GM12864 (cell line): ENCODE results near the gene FOXN3.

Experiments used
- DNase-seq: peaks from one replicate; pipeline ENCODE4 v3.0.0-alpha.2; 2011; ENCODE audit warnings: low read depth
- H3K4me3 ChIP-seq: 2 replicates; pipeline ENCODE4 v1.5.1; 2011; ENCODE audit warnings: mild to moderate bottlenecking, low read depth, low read length, control low read depth
- TF ChIP-seq, protein P1 (sequence below): IDR thresholded peaks from 2 replicates; pipeline ENCODE4 v1.5.1; 2011; ENCODE audit warnings: low read depth, mild to moderate bottlenecking, moderate library complexity, low read length, control low read depth, inconsistent platforms; ENCODE audit errors: missing control alignments

Gene FOXN3

DNA sequence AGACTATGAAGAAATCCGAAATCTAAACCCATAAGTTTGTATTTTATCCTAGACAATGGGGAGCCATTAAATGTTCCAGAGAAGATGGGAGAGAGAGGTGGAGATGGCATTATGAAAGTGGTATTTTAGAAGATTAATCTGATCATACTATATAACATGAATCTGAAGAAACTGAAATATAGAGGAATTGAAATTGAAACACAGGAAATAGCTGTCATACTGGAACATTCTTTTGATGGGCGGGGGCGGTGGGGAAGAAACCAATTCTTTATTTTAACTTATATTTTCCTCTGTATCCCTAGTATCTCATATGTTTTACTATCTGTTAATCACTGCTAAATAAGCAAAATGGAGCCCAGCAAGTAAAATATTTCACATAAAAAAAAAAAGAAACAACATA lies 27.0 kb upstream of the FOXN3 start:
- TF ChIP-seq, protein P1, sequence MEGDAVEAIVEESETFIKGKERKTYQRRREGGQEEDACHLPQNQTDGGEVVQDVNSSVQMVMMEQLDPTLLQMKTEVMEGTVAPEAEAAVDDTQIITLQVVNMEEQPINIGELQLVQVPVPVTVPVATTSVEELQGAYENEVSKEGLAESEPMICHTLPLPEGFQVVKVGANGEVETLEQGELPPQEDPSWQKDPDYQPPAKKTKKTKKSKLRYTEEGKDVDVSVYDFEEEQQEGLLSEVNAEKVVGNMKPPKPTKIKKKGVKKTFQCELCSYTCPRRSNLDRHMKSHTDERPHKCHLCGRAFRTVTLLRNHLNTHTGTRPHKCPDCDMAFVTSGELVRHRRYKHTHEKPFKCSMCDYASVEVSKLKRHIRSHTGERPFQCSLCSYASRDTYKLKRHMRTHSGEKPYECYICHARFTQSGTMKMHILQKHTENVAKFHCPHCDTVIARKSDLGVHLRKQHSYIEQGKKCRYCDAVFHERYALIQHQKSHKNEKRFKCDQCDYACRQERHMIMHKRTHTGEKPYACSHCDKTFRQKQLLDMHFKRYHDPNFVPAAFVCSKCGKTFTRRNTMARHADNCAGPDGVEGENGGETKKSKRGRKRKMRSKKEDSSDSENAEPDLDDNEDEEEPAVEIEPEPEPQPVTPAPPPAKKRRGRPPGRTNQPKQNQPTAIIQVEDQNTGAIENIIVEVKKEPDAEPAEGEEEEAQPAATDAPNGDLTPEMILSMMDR: no peak
- DNase-seq: no peak
- H3K4me3 ChIP-seq: no peak overlapping the region

DNA sequence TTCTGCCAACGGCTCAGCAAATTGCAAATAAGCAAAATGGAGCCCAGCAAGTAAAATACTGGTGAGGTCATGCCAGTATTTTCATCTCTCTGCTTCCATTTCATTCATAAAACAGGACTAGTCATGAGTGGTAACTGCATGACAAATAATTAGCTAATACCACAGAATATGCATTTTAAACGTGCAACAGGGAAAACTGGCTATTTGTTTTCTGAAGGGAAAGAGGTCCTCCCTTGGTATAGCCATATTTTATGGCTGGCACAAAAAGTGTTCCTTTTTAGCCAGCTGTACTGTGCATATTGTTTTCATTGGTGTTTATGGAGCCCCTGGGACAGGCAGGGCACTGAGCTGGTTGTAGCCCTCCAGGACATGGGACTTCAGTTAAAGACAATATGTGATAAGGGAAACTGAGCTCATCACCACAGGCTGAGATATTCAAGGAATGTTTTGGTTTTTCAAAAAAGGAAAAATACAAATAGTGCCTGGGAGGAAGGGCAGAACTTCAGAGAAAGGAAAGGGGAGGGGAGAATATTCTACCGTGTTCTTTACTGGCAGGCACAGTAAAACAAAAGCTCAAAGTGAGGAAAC lies 26.1 kb upstream of the FOXN3 start:
- no peak for DNase-seq
- TF ChIP-seq, protein P1: no peak
- no peak overlapping the region for H3K4me3 ChIP-seq

DNA sequence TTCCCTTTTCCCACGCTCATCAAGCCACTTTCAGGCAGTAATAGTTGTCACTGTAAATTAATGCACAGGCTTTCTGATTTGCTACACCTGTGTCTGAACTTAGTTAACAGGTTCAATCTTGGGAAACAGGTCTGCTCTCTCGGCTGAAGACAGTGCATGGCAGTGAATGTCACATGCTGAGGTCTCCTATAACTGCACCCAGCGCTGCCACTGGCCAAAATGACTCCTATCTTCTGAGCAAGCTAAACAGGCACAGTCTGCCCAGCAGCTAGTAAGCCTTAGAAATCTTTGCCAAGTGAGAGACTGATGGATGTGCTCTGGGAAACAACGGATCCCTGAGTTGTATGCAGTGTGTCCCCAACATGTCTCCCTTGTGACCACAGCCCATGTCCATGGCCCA lies 25.2 kb upstream of the FOXN3 start:
- no peak for DNase-seq
- H3K4me3 ChIP-seq: no peak overlapping the region
- TF ChIP-seq, protein P1: no peak

DNA sequence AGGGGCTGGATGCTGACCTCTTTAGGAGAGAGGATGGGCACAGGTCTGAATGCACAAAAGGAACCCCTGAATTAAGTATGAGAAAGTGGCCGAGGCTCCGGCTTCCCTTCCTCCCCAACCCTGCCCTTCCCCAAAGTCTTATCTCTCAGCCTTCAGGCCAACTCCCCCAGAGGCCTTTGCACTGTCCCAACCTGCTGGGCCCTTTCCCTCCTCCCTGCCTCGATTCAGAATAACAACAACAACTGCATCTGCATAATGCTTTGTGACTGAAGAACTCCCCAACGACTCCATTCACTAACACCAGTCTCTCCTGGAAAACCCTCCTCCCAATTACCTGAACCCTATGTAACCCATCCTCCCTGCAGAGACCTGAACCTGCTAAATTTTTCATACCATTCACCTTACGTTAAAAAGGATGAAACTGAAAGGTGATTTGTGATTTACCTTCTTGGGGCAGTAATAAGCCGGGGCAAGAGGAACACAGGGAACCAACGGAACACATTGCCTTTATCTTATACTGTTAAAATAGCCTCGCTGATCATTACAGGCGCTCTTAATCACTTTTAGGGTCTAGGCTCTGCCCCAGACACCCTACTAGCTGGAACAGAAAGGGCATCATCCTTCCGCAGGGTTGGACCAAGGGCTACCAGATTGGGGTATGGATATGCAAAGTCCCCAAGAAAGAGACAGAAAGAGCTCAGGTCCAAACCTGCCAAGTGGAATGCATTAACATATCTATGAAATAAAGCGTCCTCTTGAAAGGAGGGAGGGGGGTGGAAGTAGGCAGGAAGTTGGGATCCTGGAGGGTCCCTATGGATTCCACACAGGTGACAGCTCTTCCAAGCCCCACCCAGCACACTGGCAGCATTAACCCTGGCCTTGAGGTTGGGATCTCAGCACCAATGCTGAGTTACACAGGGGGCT lies 24.2 kb upstream of the FOXN3 start:
- TF ChIP-seq, protein P1: no peak
- no peak overlapping the region for H3K4me3 ChIP-seq
- DNase-seq: no peak

DNA sequence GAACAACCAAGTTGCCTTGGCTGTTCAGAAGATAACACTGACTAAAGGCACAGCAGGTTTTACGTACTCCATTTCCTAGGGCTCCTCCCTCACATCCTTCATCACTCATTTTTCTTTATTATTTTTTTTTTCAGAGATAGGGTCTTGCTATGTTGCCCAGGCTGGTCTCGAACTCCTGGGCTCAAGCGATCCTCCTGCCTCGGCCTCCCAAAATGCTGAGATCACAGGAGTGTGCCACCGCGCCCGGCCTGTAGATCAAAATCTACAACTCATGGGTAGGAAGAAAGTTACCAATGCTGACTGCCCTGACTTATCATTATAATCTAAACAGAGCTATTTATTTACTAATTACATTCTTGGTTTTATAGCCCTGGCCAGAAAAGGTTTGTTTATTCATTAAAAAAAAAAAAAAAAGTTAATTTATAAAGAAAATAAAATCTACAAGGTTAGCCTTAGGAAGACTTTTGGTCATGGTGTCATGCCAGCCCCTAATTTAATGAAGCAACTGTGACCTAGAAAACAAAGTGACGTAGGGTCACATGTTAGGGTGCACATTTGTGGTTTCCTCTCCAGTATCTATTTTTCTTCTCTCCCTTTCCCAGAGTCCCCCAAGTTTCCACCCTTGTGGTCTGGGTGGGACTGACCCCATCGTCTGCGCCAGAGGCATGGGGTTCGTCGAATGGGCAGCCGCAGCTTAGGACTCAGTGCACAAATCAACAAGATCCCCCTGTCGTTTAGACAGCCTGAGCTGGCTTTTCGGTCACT lies 19.0 kb upstream of the FOXN3 start:
- DNase-seq: no peak
- TF ChIP-seq, protein P1: no peak
- no peak overlapping the region for H3K4me3 ChIP-seq

DNA sequence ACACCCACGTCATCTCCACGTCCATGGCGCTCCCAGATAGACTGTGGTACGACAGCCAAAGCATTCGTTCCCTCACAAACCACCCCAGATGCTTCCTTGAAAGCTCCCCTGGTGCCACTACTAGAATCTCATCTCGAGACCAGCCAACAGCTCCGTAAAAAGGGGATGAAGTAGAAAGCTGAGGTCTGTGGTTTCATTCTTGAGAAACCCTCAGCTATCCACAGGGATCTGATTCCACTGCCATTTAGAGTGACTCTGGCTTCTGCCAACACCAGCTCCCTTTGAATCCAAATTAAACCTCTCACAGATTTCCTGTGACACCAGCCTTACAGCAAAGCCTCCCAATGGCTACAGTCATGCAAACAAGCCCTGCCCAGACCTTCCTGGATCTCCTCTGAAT lies 18.5 kb upstream of the FOXN3 start:
- TF ChIP-seq, protein P1: no peak
- DNase-seq: no peak
- no peak overlapping the region for H3K4me3 ChIP-seq
